Cardiac muscle cell (in vitro differentiated cells and primary cell): ENCODE measurements around the gene ACD. TPM values are rescaled to one million over a fixed set of nuclear protein-coding genes. Genes with fewer than 3 reads are reported as not detected.

Source experiments
- DNase-seq, 2 donors: peaks; one replicate each; pipeline versions ENCODE4 v3.0.0 to v3.0.0-alpha.2; 2010 to 2017; ENCODE audit warnings: low read depth in 1 of 2, low spot score in 1 of 2
- H3K27ac ChIP-seq: fragments of 200-600 bp; sonication (generic); 2 replicates; pipeline ENCODE4 v1.5.1; 2016
- H3K27me3 ChIP-seq: fragments of 200-600 bp; sonication (generic); 2 replicates; pipeline ENCODE4 v1.6.0; 2016; ENCODE audit warnings: control low read depth
- H3K36me3 ChIP-seq: fragments of 200-600 bp; sonication (generic); 2 replicates; pipeline ENCODE4 v1.5.1; 2016; ENCODE audit warnings: control low read depth
- H3K4me1 ChIP-seq: fragments of 200-600 bp; sonication (generic); 2 replicates; pipeline ENCODE4 v1.8.1; 2017; ENCODE audit warnings: low read depth, mild to moderate bottlenecking, mixed run types
- H3K4me3 ChIP-seq: fragments of 200-600 bp; sonication (generic); 2 replicates; pipeline ENCODE4 v1.5.1; 2016; ENCODE audit warnings: mild to moderate bottlenecking
- H3K9me3 ChIP-seq: fragments of 200-600 bp; sonication (generic); 2 replicates; pipeline ENCODE4 v1.5.1; 2017; ENCODE audit warnings: low read depth, mild to moderate bottlenecking, control low read depth
- CTCF ChIP-seq: IDR thresholded peaks from 2 replicates; pipeline ENCODE4 v1.5.1; 2012; ENCODE audit warnings: low read depth, mild to moderate bottlenecking, low read length
- polyA plus RNA-seq: library from polyadenylated mRNA; unstranded; fragments of >200 nt; fragmentation: Nextera tagmentation; extraction: Ambion mirVana; gene quantifications from 2 replicates; pipeline ENCODE4 v1.2.1, GENCODE V29; 2016
- total RNA-seq: library from RNA; depleted of rRNA; stranded (reverse); fragments of >200 nt; gene quantifications from 2 replicates; pipeline ENCODE4 v1.2.3, GENCODE V29; 2016

Gene ACD
- total and polyA plus RNA-seq, 2 experiments from 2014 or later, result 17.2 to 31.8 TPM

- no peak for TF ChIP-seq CTCF
- H3K27ac ChIP-seq, result no peak within 1 kb of the TSS
- no peaks in the 10 kb centered on the region for H3K9me3 ChIP-seq
- no peaks in the 10 kb centered on the region for H3K4me1 ChIP-seq
- H3K4me3 ChIP-seq, result peak within 1 kb of the TSS; percentile 88
- no peaks in the 10 kb centered on the region for H3K36me3 ChIP-seq
- DNase-seq, result peak; percentile 82 to 91
- H3K27me3 ChIP-seq, result peaks cover 36% of the 10 kb centered on the region
Measured at GRCh38 chr16:67666559-67667452, 6.7 kb upstream of the ACD start, which contains the start of the genes C16orf86 and ENKD1. Gene C16orf86, plus strand, starts transcription at chr16:67666814. Its CDS starts 157 bp downstream, at chr16:67666971. Gene ENKD1, minus strand, starts transcription at chr16:67666750. Its CDS starts 308 bp downstream, at chr16:67666442.

- no peak for TF ChIP-seq CTCF
- DNase-seq, result peak; percentile 51 to 54
- H3K27me3 ChIP-seq, result peaks cover 37% of the 10 kb centered on the region
- H3K27ac ChIP-seq, result no peak overlapping the region
- no peaks in the 10 kb centered on the region for H3K36me3 ChIP-seq
- peak overlapping the region; percentile 88 for H3K4me3 ChIP-seq
- no peaks in the 10 kb centered on the region for H3K4me1 ChIP-seq
- H3K9me3 ChIP-seq, result no peaks in the 10 kb centered on the region
Measured at GRCh38 chr16:67666032-67666551, 6.0 kb upstream of the ACD start.

- DNase-seq, result no peak
- H3K27ac ChIP-seq, result no peak overlapping the region
- H3K4me1 ChIP-seq, result no peaks in the 10 kb centered on the region
- no peak overlapping the region for H3K4me3 ChIP-seq
- no peak for TF ChIP-seq CTCF
- H3K9me3 ChIP-seq, result no peaks in the 10 kb centered on the region
- H3K27me3 ChIP-seq, result peaks cover 32% of the 10 kb centered on the region
- H3K36me3 ChIP-seq, result no peaks in the 10 kb centered on the region
Measured at GRCh38 chr16:67665598-67665997, 5.5 kb upstream of the ACD start.

DNA sequence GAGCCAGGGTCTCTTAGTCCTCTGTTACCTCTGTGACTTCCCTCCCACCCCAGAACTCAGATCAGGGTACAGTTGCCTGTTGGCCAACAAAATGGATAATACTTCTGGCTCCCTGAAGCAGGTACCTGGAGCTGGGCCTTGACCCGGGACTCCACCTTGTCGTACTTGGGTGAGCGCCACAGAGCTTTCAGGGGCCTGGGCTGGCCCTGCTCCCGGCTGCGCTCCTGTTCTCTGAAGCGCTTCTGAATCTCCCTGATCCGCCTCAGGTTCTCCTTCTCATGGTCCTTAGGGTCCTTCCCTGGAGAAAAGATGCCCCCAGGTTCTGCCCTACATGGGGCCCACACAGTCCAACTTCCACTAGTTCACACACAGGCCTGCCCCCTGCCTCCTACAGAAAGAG, 4.8 kb upstream of the ACD start:
- H3K36me3 ChIP-seq, result no peaks in the 10 kb centered on the region
- H3K27ac ChIP-seq, result no peak overlapping the region
- H3K4me1 ChIP-seq, result no peaks in the 10 kb centered on the region
- peaks cover 24% of the 10 kb centered on the region for H3K27me3 ChIP-seq
- H3K9me3 ChIP-seq, result no peaks in the 10 kb centered on the region
- H3K4me3 ChIP-seq, result no peak overlapping the region
- no peak for TF ChIP-seq CTCF
- no peak for DNase-seq

GRCh38 chr16:67664258-67664657, 4.2 kb upstream of the ACD start:
- peaks cover 2% of the 10 kb centered on the region for H3K4me1 ChIP-seq
- TF ChIP-seq CTCF, result no peak
- peaks cover 20% of the 10 kb centered on the region for H3K27me3 ChIP-seq
- H3K36me3 ChIP-seq, result no peaks in the 10 kb centered on the region
- no peaks in the 10 kb centered on the region for H3K9me3 ChIP-seq
- DNase-seq, result no peak
- no peak overlapping the region for H3K27ac ChIP-seq
- no peak overlapping the region for H3K4me3 ChIP-seq
